Urinary bladder (tissue), 4 donors: ENCODE measurements around the gene CRCP. TPM values are rescaled to one million over a fixed set of nuclear protein-coding genes. Genes with fewer than 3 reads are reported as not detected.
"Not testable (repeated sequence)": the region's sequence is repeated elsewhere in the genome, so short reads cannot be mapped to it uniquely, and the experiment has no call there.

Source experiments
- DNase-seq: peaks from one replicate; pipeline ENCODE4 v3.0.0-alpha.2; 2015; ENCODE audit errors: extremely low spot score
- H3K27ac ChIP-seq: one replicate; pipeline ENCODE4 v1.5.1; 2013; ENCODE audit warnings: low read depth, mild to moderate bottlenecking, moderate library complexity
- H3K36me3 ChIP-seq: one replicate; pipeline ENCODE4 v1.6.1; 2013; ENCODE audit warnings: mild to moderate bottlenecking, moderate library complexity; ENCODE audit not compliant: insufficient read depth
- H3K4me1 ChIP-seq: one replicate; pipeline ENCODE4 v1.6.1; 2013; ENCODE audit warnings: mild to moderate bottlenecking, moderate library complexity; ENCODE audit not compliant: insufficient read depth
- H3K4me3 ChIP-seq: one replicate; pipeline ENCODE4 v1.5.1; 2013; ENCODE audit warnings: low read depth, low read length
- WGBS: extraction: QIAGEN DNeasy Blood & Tissue Kit; methylation state at CpG from one replicate; pipeline ENCODE4 v1.1.7; 2013; 5-methylcytosine and 5-hydroxymethylcytosine counted together
- polyA plus RNA-seq: library from polyadenylated mRNA; stranded (reverse); fragments of 200-250 nt; gene quantifications from one replicate; pipeline ENCODE4 v1.2.3, GENCODE V29; 2013
- total RNA-seq: library from RNA; depleted of rRNA; stranded (reverse); fragments of >200 nt; gene quantifications from one replicate; pipeline ENCODE4 v1.2.3, GENCODE V29; 2014
- donor health status: healthy with polysubstance abuse.
- donor health status: healthy.

Gene CRCP
- total and polyA plus RNA-seq, 2 donors = 23.1 to 33.2 TPM

GRCh38 chr7:66095010-66095409 lies 19.6 kb upstream of the CRCP start:
- WGBS = 93% methylated on average over 4 of the region's 4 CpGs
- Histone ChIP-seq H3K36me3 (no peaks in the 10 kb centered on the region), H3K4me1 (no peaks in the 10 kb centered on the region), H3K27ac (no peak overlapping the region), H3K4me3 (no peak overlapping the region)
- no peak for DNase-seq

- Histone ChIP-seq H3K36me3 (no peaks in the 10 kb centered on the region), H3K4me3 (no peak overlapping the region), H3K27ac (no peak overlapping the region), H3K4me1 (no peaks in the 10 kb centered on the region)
- DNase-seq = no peak
- no CpG with 5 or more reads among the region's 2 CpGs for WGBS
Measured at GRCh38 chr7:66099232-66099550, 15.5 kb upstream of the CRCP start.

- 2% methylated on average over 15 of the region's 15 CpGs for WGBS
- Histone ChIP-seq H3K4me3 (peak overlapping the region; percentile 11), H3K27ac (peak overlapping the region; percentile 85), H3K36me3 (no peaks in the 10 kb centered on the region), H3K4me1 (no peaks in the 10 kb centered on the region)
- DNase-seq = peak; percentile 72
Measured at GRCh38 chr7:66099551-66100407, 14.9 kb upstream of the CRCP start.

GRCh38 chr7:66100408-66101050 lies 14.1 kb upstream of the CRCP start:
- Histone ChIP-seq H3K36me3 (no peaks in the 10 kb centered on the region), H3K27ac (peak overlapping the region; percentile 85), H3K4me3 (peak overlapping the region; percentile 11), H3K4me1 (no peaks in the 10 kb centered on the region)
- WGBS = 58% methylated on average over 12 of the region's 12 CpGs
- no peak for DNase-seq

GRCh38 chr7:66102168-66102567 lies 12.5 kb upstream of the CRCP start:
- H3K4me1 ChIP-seq, H3K4me3 ChIP-seq, H3K27ac ChIP-seq, DNase-seq, H3K36me3 ChIP-seq: not testable (repeated sequence)
- 97% methylated on average over 6 of the region's 6 CpGs for WGBS

GRCh38 chr7:66103994-66104393 lies 10.7 kb upstream of the CRCP start:
- WGBS = 92% methylated on average over 3 of the region's 3 CpGs
- not testable (repeated sequence) for DNase-seq, H3K27ac ChIP-seq

GRCh38 chr7:66105263-66105748 lies 9.3 kb upstream of the CRCP start:
- Histone ChIP-seq H3K4me3 (no peak overlapping the region), H3K4me1 (no peaks in the 10 kb centered on the region), H3K27ac (no peak overlapping the region), H3K36me3 (no peaks in the 10 kb centered on the region)
- 96% methylated on average over 5 of the region's 5 CpGs for WGBS
- no peak for DNase-seq

More at GRCh38 chr7:66103994-66104393, 10.7 kb upstream of the CRCP start:
- not testable (repeated sequence) for H3K4me3 ChIP-seq, H3K4me1 ChIP-seq, H3K36me3 ChIP-seq

GRCh38 chr7:66108410-66108809 lies 6.2 kb upstream of the CRCP start:
- not testable (repeated sequence) for DNase-seq
- 94% methylated on average over 5 of the region's 5 CpGs for WGBS

GRCh38 chr7:66110856-66111255 lies 3.8 kb upstream of the CRCP start:
- DNase-seq = no peak
- WGBS = 73% methylated on average over 9 of the region's 9 CpGs
- Histone ChIP-seq H3K4me1 (no peaks in the 10 kb centered on the region), H3K27ac (no peak overlapping the region), H3K36me3 (no peaks in the 10 kb centered on the region), H3K4me3 (no peak overlapping the region)

More at GRCh38 chr7:66108410-66108809, 6.2 kb upstream of the CRCP start:
- not testable (repeated sequence) for H3K4me1 ChIP-seq, H3K36me3 ChIP-seq, H3K27ac ChIP-seq, H3K4me3 ChIP-seq

- H3K27ac ChIP-seq, H3K4me3 ChIP-seq, H3K36me3 ChIP-seq, DNase-seq, H3K4me1 ChIP-seq: not testable (repeated sequence)
- WGBS = 94% methylated on average over 12 of the region's 12 CpGs
Measured at GRCh38 chr7:66116680-66117420, 2.2 kb downstream of the CRCP start.

- H3K27ac ChIP-seq = no peak overlapping the region
- no peak for DNase-seq
- H3K4me3 ChIP-seq = no peak overlapping the region
- no peaks in the 10 kb centered on the region for H3K36me3 ChIP-seq
- WGBS = 71% methylated on average over 3 of the region's 3 CpGs
- H3K4me1 ChIP-seq = peaks cover 7% of the 10 kb centered on the region
Measured at GRCh38 chr7:66118603-66119002, 4.0 kb downstream of the CRCP start.

GRCh38 chr7:66119245-66119850 lies 4.7 kb downstream of the CRCP start:
- H3K27ac ChIP-seq = no peak overlapping the region
- H3K4me1 ChIP-seq = peaks cover 7% of the 10 kb centered on the region
- WGBS = 78% methylated on average over 4 of the region's 4 CpGs
- H3K4me3 ChIP-seq = no peak overlapping the region
- no peak for DNase-seq
- no peaks in the 10 kb centered on the region for H3K36me3 ChIP-seq

GRCh38 chr7:66123175-66123528 lies 8.5 kb downstream of the CRCP start:
- DNase-seq = no peak
- Histone ChIP-seq H3K4me1 (peaks cover 4% of the 10 kb centered on the region), H3K36me3 (no peaks in the 10 kb centered on the region), H3K27ac (no peak overlapping the region), H3K4me3 (no peak overlapping the region)
- 92% methylated on average over 9 of the region's 9 CpGs for WGBS
